Neural progenitor cell (in vitro differentiated cells): Measurements from ENCODE around the gene GPR3.

Experiments used
- EZH2 ChIP-seq: fragments of 200-600 bp; sonication (generic); IDR thresholded peaks from 2 replicates; pipeline ENCODE4 v1.6.1; 2017; ENCODE audit warnings: antibody characterized with exemption, mild to moderate bottlenecking, moderate library complexity
- EZH2phosphoT487 ChIP-seq: fragments of 200-600 bp; sonication (generic); IDR thresholded peaks from 2 replicates; pipeline ENCODE4 v1.6.1; 2017; ENCODE audit warnings: antibody characterized with exemption
- TF ChIP-seq, protein P1 (sequence below): fragments of 200-600 bp; sonication (generic); IDR thresholded peaks from 2 replicates; pipeline ENCODE4 v1.5.1; 2017; ENCODE audit warnings: antibody characterized with exemption, mild to moderate bottlenecking

DNA sequence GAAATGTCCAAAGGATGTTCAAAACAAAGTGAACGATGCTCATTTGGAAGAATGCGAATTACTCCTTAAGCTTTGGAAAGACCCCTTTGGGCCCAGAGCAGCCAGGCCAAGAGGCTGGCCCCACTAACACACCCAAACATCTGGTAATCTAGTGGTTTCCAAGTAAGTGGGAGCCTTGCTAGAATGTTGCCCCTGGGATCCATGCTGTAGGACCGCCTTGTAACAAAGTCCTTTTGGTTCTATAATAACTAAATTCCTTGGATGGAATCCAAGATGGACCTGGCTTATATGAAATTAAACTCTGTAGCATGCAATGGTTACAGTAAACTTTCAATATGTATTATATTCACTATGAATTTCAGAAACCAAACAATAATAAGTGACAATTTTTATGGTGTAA, 25.3 kb downstream of the GPR3 start:
- TF ChIP-seq, protein P1, sequence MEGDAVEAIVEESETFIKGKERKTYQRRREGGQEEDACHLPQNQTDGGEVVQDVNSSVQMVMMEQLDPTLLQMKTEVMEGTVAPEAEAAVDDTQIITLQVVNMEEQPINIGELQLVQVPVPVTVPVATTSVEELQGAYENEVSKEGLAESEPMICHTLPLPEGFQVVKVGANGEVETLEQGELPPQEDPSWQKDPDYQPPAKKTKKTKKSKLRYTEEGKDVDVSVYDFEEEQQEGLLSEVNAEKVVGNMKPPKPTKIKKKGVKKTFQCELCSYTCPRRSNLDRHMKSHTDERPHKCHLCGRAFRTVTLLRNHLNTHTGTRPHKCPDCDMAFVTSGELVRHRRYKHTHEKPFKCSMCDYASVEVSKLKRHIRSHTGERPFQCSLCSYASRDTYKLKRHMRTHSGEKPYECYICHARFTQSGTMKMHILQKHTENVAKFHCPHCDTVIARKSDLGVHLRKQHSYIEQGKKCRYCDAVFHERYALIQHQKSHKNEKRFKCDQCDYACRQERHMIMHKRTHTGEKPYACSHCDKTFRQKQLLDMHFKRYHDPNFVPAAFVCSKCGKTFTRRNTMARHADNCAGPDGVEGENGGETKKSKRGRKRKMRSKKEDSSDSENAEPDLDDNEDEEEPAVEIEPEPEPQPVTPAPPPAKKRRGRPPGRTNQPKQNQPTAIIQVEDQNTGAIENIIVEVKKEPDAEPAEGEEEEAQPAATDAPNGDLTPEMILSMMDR: no peak
- TF ChIP-seq EZH2 (no peak), EZH2phosphoT487 (no peak)
